GM12872 (cell line): ENCODE results near the gene PTGS1.

Experiments used
- TF ChIP-seq, protein P1 (sequence below): IDR thresholded peaks from 3 replicates; pipeline ENCODE4 v1.5.1; 2011; ENCODE audit warnings: low read depth, mild to moderate bottlenecking, low read length, moderate library complexity; ENCODE audit not compliant: insufficient read depth

The PTGS1 gene

DNA sequence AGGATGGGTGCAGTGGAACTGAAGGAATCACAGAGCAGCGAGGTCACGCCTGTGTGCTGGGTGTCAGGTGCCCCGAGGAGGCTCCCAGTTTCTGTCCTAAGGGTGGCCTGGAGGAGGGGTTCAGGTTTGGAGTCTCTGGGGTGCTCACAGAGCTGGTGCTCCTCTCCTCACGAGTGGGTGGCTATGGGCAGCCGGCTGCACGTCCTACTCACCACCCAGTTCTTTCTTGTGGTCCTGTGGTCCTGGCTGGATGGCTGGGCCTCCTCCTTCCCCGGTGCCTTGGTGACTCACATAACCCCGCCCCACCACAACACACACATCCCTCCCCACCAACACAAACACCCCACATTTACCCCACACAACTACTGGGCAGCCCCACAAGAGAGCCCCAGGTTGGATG, 9.9 kb upstream of the PTGS1 start:
- TF ChIP-seq, protein P1, sequence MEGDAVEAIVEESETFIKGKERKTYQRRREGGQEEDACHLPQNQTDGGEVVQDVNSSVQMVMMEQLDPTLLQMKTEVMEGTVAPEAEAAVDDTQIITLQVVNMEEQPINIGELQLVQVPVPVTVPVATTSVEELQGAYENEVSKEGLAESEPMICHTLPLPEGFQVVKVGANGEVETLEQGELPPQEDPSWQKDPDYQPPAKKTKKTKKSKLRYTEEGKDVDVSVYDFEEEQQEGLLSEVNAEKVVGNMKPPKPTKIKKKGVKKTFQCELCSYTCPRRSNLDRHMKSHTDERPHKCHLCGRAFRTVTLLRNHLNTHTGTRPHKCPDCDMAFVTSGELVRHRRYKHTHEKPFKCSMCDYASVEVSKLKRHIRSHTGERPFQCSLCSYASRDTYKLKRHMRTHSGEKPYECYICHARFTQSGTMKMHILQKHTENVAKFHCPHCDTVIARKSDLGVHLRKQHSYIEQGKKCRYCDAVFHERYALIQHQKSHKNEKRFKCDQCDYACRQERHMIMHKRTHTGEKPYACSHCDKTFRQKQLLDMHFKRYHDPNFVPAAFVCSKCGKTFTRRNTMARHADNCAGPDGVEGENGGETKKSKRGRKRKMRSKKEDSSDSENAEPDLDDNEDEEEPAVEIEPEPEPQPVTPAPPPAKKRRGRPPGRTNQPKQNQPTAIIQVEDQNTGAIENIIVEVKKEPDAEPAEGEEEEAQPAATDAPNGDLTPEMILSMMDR: no peak

DNA sequence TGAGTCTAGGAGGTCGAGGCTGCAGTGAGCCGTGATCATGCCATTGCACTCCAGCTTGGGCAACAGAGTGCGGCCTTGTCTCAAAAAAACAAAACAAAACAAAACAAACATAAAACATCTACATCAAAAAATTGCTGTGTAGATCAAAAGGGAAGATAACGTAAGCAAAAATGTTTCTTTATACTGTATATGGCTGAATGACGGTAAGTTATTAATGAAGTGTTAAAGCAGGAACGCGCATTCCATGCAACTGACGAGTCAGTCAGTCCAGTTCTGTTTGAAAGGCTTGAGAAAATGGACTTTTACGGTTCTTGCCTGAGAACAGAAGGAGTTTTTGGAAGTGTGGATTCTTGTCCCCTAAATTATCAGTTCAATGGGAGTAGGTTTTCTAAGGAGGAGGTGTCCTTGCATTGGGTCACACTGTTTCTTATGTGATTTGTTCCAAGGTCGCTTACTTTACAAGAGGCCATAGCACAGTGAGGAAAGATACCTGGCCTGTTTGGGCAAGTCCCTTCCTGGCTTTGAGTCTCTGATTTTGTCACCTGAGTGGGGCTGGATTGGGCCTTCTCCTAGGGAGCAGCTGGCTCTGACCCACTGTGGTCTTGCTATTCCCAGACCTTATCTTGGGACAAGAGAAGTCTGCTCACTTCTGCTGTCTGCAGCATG, 6.6 kb upstream of the PTGS1 start:
- TF ChIP-seq, protein P1: no peak

DNA sequence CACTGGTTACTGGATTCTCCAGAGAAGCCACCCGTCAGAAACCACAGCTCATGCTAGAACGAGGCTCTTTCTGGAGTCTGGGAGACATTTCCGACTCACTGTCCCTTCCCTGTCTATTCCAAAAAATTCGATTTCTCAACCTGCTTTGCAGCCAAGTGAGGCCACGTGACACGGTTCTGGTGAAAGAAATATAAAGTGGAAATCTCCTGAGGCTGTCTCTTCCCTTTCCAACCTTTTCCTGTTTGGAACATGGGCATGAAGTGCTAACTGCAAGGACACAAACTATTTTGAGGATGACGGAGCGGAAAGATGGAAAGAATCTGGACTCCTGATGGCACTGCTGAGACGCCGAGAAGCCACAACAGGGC, 6.1 kb upstream of the PTGS1 start:
- TF ChIP-seq, protein P1: no peak

DNA sequence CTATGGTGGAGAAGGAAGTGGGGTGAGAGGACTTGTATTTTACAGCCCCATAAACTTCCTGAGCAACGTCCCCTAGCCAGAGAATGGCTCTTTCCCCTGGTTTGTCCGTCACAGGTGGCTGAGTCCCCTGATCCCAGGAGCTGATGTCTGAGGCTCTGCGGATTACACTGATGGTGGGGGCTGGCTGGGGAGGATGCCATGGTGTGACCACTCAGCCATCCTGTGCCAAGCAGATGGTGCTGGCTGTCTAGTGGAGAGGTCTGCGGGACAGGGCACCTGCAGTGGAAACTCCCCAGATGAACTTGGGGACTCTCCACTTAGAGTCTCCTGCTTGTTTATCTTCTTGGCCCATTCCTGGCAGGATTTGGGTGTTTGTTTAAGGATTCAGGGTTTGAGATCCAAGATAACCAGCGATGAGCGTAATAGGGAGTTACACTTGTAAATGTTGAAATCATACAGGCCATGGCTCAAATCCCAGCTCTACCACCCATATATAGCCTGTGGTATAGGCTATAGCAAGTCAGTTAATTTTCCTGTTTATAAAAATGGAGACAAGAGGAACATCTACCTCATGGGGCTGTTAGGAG, 4.7 kb upstream of the PTGS1 start:
- TF ChIP-seq, protein P1: no peak

DNA sequence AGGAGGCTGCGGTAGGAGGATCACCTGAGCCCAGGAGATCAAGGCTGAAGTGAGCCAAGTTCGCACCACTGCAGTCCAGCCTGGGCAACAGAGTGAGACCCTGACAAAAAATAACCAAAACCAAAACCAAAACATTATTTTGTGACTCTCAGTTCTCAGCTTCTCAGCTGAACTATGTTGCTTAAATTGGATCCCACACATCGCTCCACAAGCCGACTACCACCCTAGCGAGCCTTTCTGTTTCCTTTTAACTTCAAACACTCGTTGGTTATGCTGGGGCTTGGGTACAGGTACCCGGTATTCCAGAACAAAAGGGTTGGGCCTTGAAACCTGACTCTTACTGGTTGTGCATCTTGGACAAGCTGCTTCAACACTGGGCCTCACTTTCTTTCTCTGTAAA, 3.8 kb upstream of the PTGS1 start:
- TF ChIP-seq, protein P1: no peak

DNA sequence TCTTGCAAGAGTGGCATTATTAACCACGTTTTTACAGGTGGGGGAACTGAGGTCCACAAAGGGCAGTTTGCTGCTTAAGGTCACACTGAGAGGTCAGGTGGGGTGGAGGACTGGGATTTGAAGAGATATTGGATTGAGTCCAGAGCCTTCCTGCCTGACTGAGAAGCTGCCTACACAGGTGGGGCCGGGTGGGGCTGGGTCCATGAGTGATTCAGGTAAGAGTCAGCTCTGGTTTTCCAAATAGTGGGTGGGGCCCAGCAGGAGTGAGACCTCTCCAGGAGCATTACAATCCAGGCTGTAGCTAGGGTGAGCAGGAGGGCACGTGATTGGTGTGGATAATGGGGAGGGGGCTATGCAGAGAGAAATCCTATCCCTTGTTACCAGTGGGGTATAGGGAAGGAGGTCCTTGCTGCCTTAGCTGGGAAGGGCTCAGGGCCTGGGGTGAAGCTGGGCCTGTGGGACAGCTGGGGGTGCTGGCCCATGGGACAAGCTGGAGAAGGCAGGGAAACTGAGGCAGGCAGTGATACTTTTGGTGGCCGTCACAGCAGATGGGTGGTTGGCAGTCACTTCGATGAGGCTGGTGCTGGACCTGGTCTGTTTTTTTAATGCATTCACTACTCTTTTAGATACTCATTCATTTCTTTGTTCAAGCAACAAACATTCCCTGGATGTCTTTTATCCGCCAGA, 2.9 kb upstream of the PTGS1 start:
- TF ChIP-seq, protein P1: no peak

DNA sequence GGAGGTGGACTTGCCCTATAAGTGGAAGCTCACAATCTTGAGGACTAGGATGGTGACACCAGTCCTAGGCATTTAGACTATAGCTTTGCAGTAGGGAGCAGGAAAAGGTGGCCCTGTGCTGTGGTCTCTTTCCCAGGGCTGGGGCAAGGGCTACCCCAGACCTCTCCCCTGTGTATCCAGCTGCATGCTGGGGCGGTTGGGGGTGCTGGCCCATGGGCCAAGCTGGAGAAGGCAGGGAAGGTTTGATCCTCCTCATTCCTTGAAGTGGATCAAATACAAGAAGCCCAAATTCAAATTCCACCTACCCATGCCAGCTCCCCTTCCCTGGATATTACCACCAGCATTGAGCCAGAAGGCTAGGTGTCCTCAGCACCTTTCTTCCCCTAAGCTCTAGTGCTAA, 2.2 kb upstream of the PTGS1 start:
- TF ChIP-seq, protein P1: no peak
